H1 (cell line): ENCODE measurements around the gene CHCHD3. TPM values are rescaled to one million over a fixed set of nuclear protein-coding genes. Genes with fewer than 3 reads are reported as not detected.

Experiments
- CTCF ChIA-PET: fragments of 300-600 bp; sonication (Branson Sonifier 250); formaldehyde crosslinking; loops from one replicate; lab custom pipeline; 2021; ENCODE audit not compliant: partially characterized antibody; lab: Charles Lee
- POLR2A ChIA-PET: fragments of 300-600 bp; sonication (Branson Sonifier 250); formaldehyde crosslinking; loops from one replicate; lab custom pipeline; 2021; ENCODE audit warnings: inconsistent platforms; ENCODE audit not compliant: partially characterized antibody; lab: Charles Lee
- DNase-seq, 2 experiments: peaks; one replicate each; pipeline versions ENCODE4 v3.0.0 to v3.0.0-alpha.2; 2010 to 2022; ENCODE audit warnings: low spot score in 2 of 2, low read depth in 1 of 2, mixed read lengths in 1 of 2
- FAIRE-seq: peaks from 2 replicates; lab custom pipeline; 2011; peaks lifted over from hg19 to GRCh38; lab: Jason Lieb, UNC
- H2AFZ ChIP-seq: 2 replicates; pipeline ENCODE4 v1.8.1; 2012; ENCODE audit warnings: low read length, inconsistent platforms
- H2AK5ac ChIP-seq: 2 replicates; pipeline ENCODE4 v1.6.1; 2013; ENCODE audit warnings: low read depth, low read length
- H2BK120ac ChIP-seq: replicated peaks from 2 replicates; pipeline ENCODE3; 2013; ENCODE audit warnings: low read depth, low read length, inconsistent platforms
- H2BK12ac ChIP-seq: 2 replicates; pipeline ENCODE4 v1.6.1; 2013; ENCODE audit warnings: low read depth, low read length
- H2BK15ac ChIP-seq: 2 replicates; pipeline ENCODE4 v1.6.1; 2013; ENCODE audit warnings: low read length
- H2BK20ac ChIP-seq: 2 replicates; pipeline ENCODE4 v1.6.1; 2013; ENCODE audit warnings: low read length
- H2BK5ac ChIP-seq: 2 replicates; pipeline ENCODE4 v1.6.1; 2013; ENCODE audit warnings: low read depth, low read length
- H3K14ac ChIP-seq: 2 replicates; pipeline ENCODE4 v1.6.1; 2013; ENCODE audit warnings: inconsistent platforms; ENCODE audit not compliant: insufficient read length
- H3K18ac ChIP-seq: 2 replicates; pipeline ENCODE4 v1.6.1; 2013; ENCODE audit warnings: low read length; ENCODE audit errors: extremely low read depth
- H3K23ac ChIP-seq: 2 replicates; pipeline ENCODE4 v1.6.1; 2013; ENCODE audit warnings: inconsistent platforms; ENCODE audit not compliant: insufficient read length
- H3K23me2 ChIP-seq: 2 replicates; pipeline ENCODE4 v1.6.1; 2013; ENCODE audit warnings: low read depth, low read length
- H3K27ac ChIP-seq: 2 replicates; pipeline ENCODE4 v1.6.1; 2011; ENCODE audit warnings: low read depth, low read length, inconsistent platforms
- H3K27me3 ChIP-seq, 4 experiments: replicated peaks in 1 of 4; 1 replicate in 1 of 4; 2 replicates in 3 of 4; pipeline versions ENCODE4 v1.6.1 to v1.8.1; 2011 to 2013; ENCODE audit warnings: low read length in 3 of 4, mild to moderate bottlenecking in 3 of 4, inconsistent platforms in 2 of 4, mixed read lengths in 2 of 4, moderate library complexity in 1 of 4; ENCODE audit not compliant: control insufficient read depth in 3 of 4, insufficient read depth in 3 of 4; ENCODE audit errors: extremely low read depth in 1 of 4
- H3K36me3 ChIP-seq, 4 experiments: 2 replicates each; pipeline versions ENCODE4 v1.6.1 to v1.8.1; 2011 to 2013; ENCODE audit warnings: mild to moderate bottlenecking in 4 of 4, low read length in 3 of 4, moderate library complexity in 2 of 4, control low read depth in 1 of 4, inconsistent platforms in 1 of 4; ENCODE audit not compliant: insufficient read depth in 4 of 4, control insufficient read depth in 2 of 4
- H3K4ac ChIP-seq: replicated peaks from 2 replicates; pipeline ENCODE3; 2013; ENCODE audit warnings: low read length, low read depth, mixed read lengths, inconsistent platforms; ENCODE audit not compliant: insufficient read length
- H3K4me1 ChIP-seq, 4 experiments: replicated peaks in 1 of 4; 1 replicate in 1 of 4; 2 replicates in 3 of 4; pipeline versions ENCODE4 v1.6.1 to v1.8.1; 2011 to 2013; ENCODE audit warnings: low read length in 3 of 4, inconsistent platforms in 2 of 4, mixed read lengths in 1 of 4; ENCODE audit not compliant: insufficient read depth in 4 of 4, control insufficient read depth in 3 of 4
- H3K4me2 ChIP-seq, 2 experiments: 2 replicates each; pipeline versions ENCODE4 v1.6.1 to v1.8.1; 2011 to 2013; ENCODE audit warnings: low read depth in 2 of 2, low read length in 2 of 2, control low read depth in 1 of 2, inconsistent platforms in 1 of 2, mild to moderate bottlenecking in 1 of 2; ENCODE audit not compliant: insufficient read depth in 1 of 2
- H3K4me3 ChIP-seq, 4 experiments: fragments of 200-600, 300-600 bp in 1 of 4; sonication (generic), shearing (Covaris generic), sonication (Bioruptor Twin) in 1 of 4; 2 replicates each; pipeline versions ENCODE4 v1.5.1 to v1.8.1; 2011 to 2016; ENCODE audit warnings: low read length in 4 of 4, low read depth in 3 of 4, control low read depth in 2 of 4, inconsistent platforms in 2 of 4, mild to moderate bottlenecking in 2 of 4, mixed read lengths in 1 of 4, moderate library complexity in 1 of 4; ENCODE audit not compliant: insufficient read depth in 2 of 4; ENCODE audit errors: extremely low read depth in 1 of 4
- H3K56ac ChIP-seq: replicated peaks from 2 replicates; pipeline ENCODE3; 2013; ENCODE audit warnings: low read depth, mild to moderate bottlenecking, mixed read lengths, low read length, inconsistent platforms; ENCODE audit not compliant: insufficient read length
- H3K79me1 ChIP-seq: 2 replicates; pipeline ENCODE4 v1.6.1; 2013; ENCODE audit warnings: low read depth, low read length, control low read depth
- H3K79me2 ChIP-seq, 2 experiments: 2 replicates each; pipeline versions ENCODE4 v1.6.1 to v1.8.1; 2012 to 2013; ENCODE audit warnings: low read length in 2 of 2, mild to moderate bottlenecking in 2 of 2, inconsistent platforms in 1 of 2; ENCODE audit not compliant: insufficient read depth in 2 of 2, control insufficient read depth in 1 of 2
- H3K9ac ChIP-seq, 4 experiments: replicated peaks in 1 of 4; 1 replicate in 1 of 4; 2 replicates in 3 of 4; pipeline versions ENCODE4 v1.6.1 to v1.8.1; 2011 to 2013; ENCODE audit warnings: low read depth in 3 of 4, low read length in 3 of 4, control low read depth in 2 of 4, mild to moderate bottlenecking in 2 of 4, moderate library complexity in 2 of 4, inconsistent platforms in 1 of 4; ENCODE audit errors: extremely low read depth in 1 of 4
- H3K9me3 ChIP-seq, 2 experiments: 2 replicates each; pipeline versions ENCODE4 v1.6.1 to v1.8.1; 2012 to 2013; ENCODE audit warnings: mild to moderate bottlenecking in 2 of 2, moderate library complexity in 2 of 2, control low read depth in 1 of 2, inconsistent platforms in 1 of 2, low read depth in 1 of 2, low read length in 1 of 2, mixed read lengths in 1 of 2; ENCODE audit not compliant: insufficient read depth in 2 of 2
- H4K20me1 ChIP-seq, 2 experiments: replicated peaks in 1 of 2; 2 replicates each; pipeline versions ENCODE3 to v1.8.1; 2011 to 2013; ENCODE audit warnings: inconsistent platforms in 2 of 2, low read length in 2 of 2, mild to moderate bottlenecking in 1 of 2; ENCODE audit not compliant: insufficient read depth in 2 of 2, control insufficient read depth in 1 of 2
- H4K5ac ChIP-seq: 2 replicates; pipeline ENCODE4 v1.6.1; 2013; ENCODE audit warnings: low read length, low read depth, mixed read lengths, inconsistent platforms; ENCODE audit not compliant: insufficient read length
- H4K8ac ChIP-seq: 2 replicates; pipeline ENCODE4 v1.8.0; 2013; ENCODE audit warnings: mild to moderate bottlenecking, moderate library complexity, low read length, inconsistent platforms; ENCODE audit not compliant: insufficient read depth; ENCODE audit errors: extremely low read depth
- H4K91ac ChIP-seq: replicated peaks from 2 replicates; pipeline ENCODE3; 2013; ENCODE audit warnings: low read length, mixed read lengths, inconsistent platforms; ENCODE audit not compliant: insufficient read length
- ATF3 ChIP-seq: IDR thresholded peaks from 2 replicates; pipeline ENCODE4 v1.6.1; 2011; ENCODE audit warnings: low read depth, mild to moderate bottlenecking, low read length; ENCODE audit not compliant: insufficient read depth
- BRCA1 ChIP-seq: IDR thresholded peaks from 2 replicates; pipeline ENCODE4 v1.6.1; 2012; ENCODE audit warnings: low read depth, low read length, improper control_type of control experiment
- CBX5 ChIP-seq: fragments of 300-800, 300-1000 bp; sonication (generic); IDR thresholded peaks from 2 replicates; pipeline ENCODE4 v1.7.1; 2016; ENCODE audit warnings: antibody characterized with exemption, low read length, low read depth
- CBX8 ChIP-seq: fragments of 300-800, 300-1000 bp; sonication (generic); IDR thresholded peaks from 2 replicates; pipeline ENCODE4 v1.7.1; 2016; ENCODE audit warnings: low read depth, low read length, borderline replicate concordance
- CTBP2 ChIP-seq: IDR thresholded peaks from 2 replicates; pipeline ENCODE4 v1.7.0; 2011; ENCODE audit warnings: borderline replicate concordance, mild to moderate bottlenecking, moderate library complexity, mixed read lengths, low read length; ENCODE audit not compliant: insufficient read depth, insufficient read length
- EP300 ChIP-seq, 2 experiments: IDR thresholded peaks; 1 replicate in 1 of 2; 2 replicates in 1 of 2; pipeline ENCODE4 v1.6.1; 2011 to 2012; ENCODE audit warnings: low read depth in 2 of 2, low read length in 2 of 2, mild to moderate bottlenecking in 2 of 2, borderline replicate concordance in 1 of 2, inconsistent platforms in 1 of 2, moderate library complexity in 1 of 2
- GABPA ChIP-seq: IDR thresholded peaks from 2 replicates; pipeline ENCODE4 v1.6.1; 2011; ENCODE audit warnings: mild to moderate bottlenecking, low read length, moderate library complexity, borderline replicate concordance; ENCODE audit not compliant: insufficient read depth
- NRF1 ChIP-seq: IDR thresholded peaks from 2 replicates; pipeline ENCODE4 v1.6.1; 2011; ENCODE audit warnings: mild to moderate bottlenecking, low read depth, low read length, improper control_type of control experiment
- RNF2 ChIP-seq: fragments of 200-900, 300-1000 bp; sonication (generic); IDR thresholded peaks from 2 replicates; pipeline ENCODE4 v1.7.1; 2016; ENCODE audit warnings: borderline replicate concordance, low read depth, mild to moderate bottlenecking, antibody characterized with exemption, low read length; ENCODE audit not compliant: poor library complexity, severe bottlenecking; ENCODE audit errors: missing control alignments
- RXRA ChIP-seq: IDR thresholded peaks from 2 replicates; pipeline ENCODE4 v1.6.1; 2011; ENCODE audit warnings: low read depth, mild to moderate bottlenecking, low read length, moderate library complexity; ENCODE audit not compliant: insufficient read depth
- SAP30 ChIP-seq: fragments of 300-600 bp; sonication (generic); IDR thresholded peaks from 2 replicates; pipeline ENCODE4 v1.7.1; 2012; ENCODE audit warnings: low read length, moderate library complexity, mild to moderate bottlenecking, inconsistent platforms; ENCODE audit not compliant: insufficient read depth, insufficient replicate concordance
- SIN3A ChIP-seq, 2 experiments: IDR thresholded peaks in 1 of 2; conservative IDR thresholded peaks in 1 of 2; 2 replicates each; pipeline ENCODE4 v1.6.1; 2011 to 2012; ENCODE audit warnings: low read length in 2 of 2, improper control_type of control experiment in 1 of 2, low read depth in 1 of 2, mild to moderate bottlenecking in 1 of 2
- WGBS, 2 experiments: shearing (Covaris generic) in 1 of 2; methylation state at CpG; one replicate each; pipeline versions ENCODE4 v1.1.6 to v1.1.7; 2013 to 2015; ENCODE audit warnings: low lambda C conversion rate in 2 of 2, mixed read lengths in 2 of 2, inconsistent platforms in 1 of 2, low coverage in 1 of 2, missing lambda C conversion rate in 1 of 2; ENCODE audit not compliant: insufficient replicate concordance in 2 of 2, insufficient coverage in 1 of 2, insufficient read length in 1 of 2; ENCODE audit errors: extremely low coverage in 1 of 2, missing lambda C conversion rate in 1 of 2; 5-methylcytosine and 5-hydroxymethylcytosine counted together
- polyA plus RNA-seq, 7 experiments: library from polyadenylated mRNA; depleted of rRNA in 3 of 7; stranded (reverse) in 5 of 7; unstranded in 2 of 7; fragments of >200 nt in 5 of 7; fragments of 200-250 nt in 2 of 7; gene quantifications; 1 replicate in 5 of 7; 2 replicates in 1 of 7; 4 replicates in 1 of 7; pipeline versions ENCODE4 v1.2.1 to v1.2.3, GENCODE V29; 2011 to 2013; ENCODE audit warnings: missing spikeins in 2 of 7, mixed read lengths in 2 of 7
- total RNA-seq: library from RNA; stranded (reverse); fragmentation: NEBNext Ultra II Directional; extraction: Animal tissue kit (Norgen Biotek cat#: 25700); gene quantifications from 2 replicates; pipeline ENCODE4 v1.2.1, GENCODE V29; 2021

The CHCHD3 gene
- total and polyA plus RNA-seq, 2 of the 8 experiments (the other 6 are each of a cell fraction or from before 2014, with no cell fraction given) = 42.9 to 137 TPM

GRCh38 chr7:133115596-133115995 lies 33.7 kb upstream of the CHCHD3 start:
- Histone ChIP-seq H4K20me1 (no peaks in the 10 kb centered on the region), H3K56ac (no peak overlapping the region), H3K9ac (no peak overlapping the region), H3K27me3 (no peaks in the 10 kb centered on the region), H3K79me2 (no peaks in the 10 kb centered on the region), H2BK15ac (no peak overlapping the region), H2BK12ac (no peak overlapping the region), H2BK120ac (no peak overlapping the region), H2BK20ac (no peak overlapping the region), H3K27ac (no peak overlapping the region), H3K4me1 (peaks cover 0 to 7% (median 3%) of the 10 kb centered on the region in 4 experiments; a peak in 5 of 7 replicates), H3K4me3 (no peak overlapping the region), H4K8ac (no peak overlapping the region), H3K23ac (no peak overlapping the region), H2BK5ac (no peak overlapping the region), H3K4ac (no peak overlapping the region), H3K18ac (no peak overlapping the region), H4K91ac (no peak overlapping the region), H3K9me3 (no peaks in the 10 kb centered on the region), H3K23me2 (no peaks in the 10 kb centered on the region), H3K79me1 (no peaks in the 10 kb centered on the region), H3K14ac (no peak overlapping the region), H4K5ac (no peak overlapping the region), H3K4me2 (no peak overlapping the region), H3K36me3 (no peaks in the 10 kb centered on the region), H2AFZ (0 out of 2 replicates have a peak overlapping the region, but pooled peaks have one; percentile 65), H2AK5ac (no peak overlapping the region)
- 89% methylated on average over 3 of the region's 3 CpGs; no CpG with 5 or more reads in 1 of the 2 experiments for WGBS, 2 experiments
- ChIA-PET POLR2A (no interaction called here), CTCF (interaction anchor here (0.9 to 1.1 kb wide), 2 partner anchors 11 to 14 kb away, joined by 3 to 5 read pairs; no protein-coding TSS in a partner anchor)
- FAIRE-seq (no peak), DNase-seq (no peak)
- no peak for TF ChIP-seq EP300 (IDR thresholded peaks at IDR 0.05; ENCODE audit: borderline replicate concordance in 1 of 2, low read depth in 2 of 2, low read length in 2 of 2)
- TF ChIP-seq SIN3A (conservative IDR thresholded peaks at IDR 0.05 in 1 of 2, IDR thresholded peaks at IDR 0.05 in 1 of 2; ENCODE audit: low read depth in 1 of 2, low read length in 2 of 2) = no peak
- no peak for TF ChIP-seq NRF1
- TF ChIP-seq GABPA = no peak
- TF ChIP-seq RXRA = no peak
- TF ChIP-seq CBX8 = no peak
- no peak for TF ChIP-seq ATF3
- TF ChIP-seq SAP30 = no peak
- no peak for TF ChIP-seq BRCA1
- TF ChIP-seq CTBP2 = no peak
- TF ChIP-seq CBX5 = no peak
- TF ChIP-seq RNF2 = no peak
